GM12878 (cell line): Measurements from ENCODE around the gene PTPRN2. TPM values are rescaled to one million over a fixed set of nuclear protein-coding genes. Genes with fewer than 3 reads are reported as not detected.

Experiments
- ATAC-seq: fragments of 200-7000 bp; cut with Tn5 transposase; 3 replicates; pipeline ENCODE4 v1.9.1; 2020; ENCODE audit warnings: mild to moderate bottlenecking, moderate library complexity
- BruUV-seq: library from RNA; stranded (reverse); fragments of 400-500 nt; replicated peaks from 2 replicates; lab custom pipeline; 2021; lab: Mats Ljungman, UMichigan
- CTCF ChIA-PET: fragments of 300-600 bp; sonication (Branson Sonifier 250); formaldehyde crosslinking; extraction: SDS; loops from one replicate; lab custom pipeline; 2021; ENCODE audit warnings: inconsistent platforms; lab: Yijun Ruan, JAX
- POLR2A ChIA-PET: fragments of 350-600 bp; formaldehyde crosslinking; extraction: SDS; loops from one replicate; lab custom pipeline; 2021; ENCODE audit warnings: inconsistent platforms; lab: Charles Lee
- RAD21 ChIA-PET: fragments of 300-600 bp; sonication (Branson Sonifier 250); formaldehyde crosslinking; loops from one replicate; lab custom pipeline; 2023; ENCODE audit warnings: antibody characterized with exemption; ENCODE audit not compliant: unreplicated experiment; lab: Charles Lee
- SMC1A ChIA-PET: fragments of 300-600 bp; sonication (Branson Sonifier 250); formaldehyde crosslinking; loops from one replicate; lab custom pipeline; 2023; ENCODE audit not compliant: unreplicated experiment, uncharacterized antibody; lab: Charles Lee
- DNase-seq: peaks from one replicate; pipeline ENCODE4 v3.0.0-alpha.2; 2011; ENCODE audit warnings: low read depth, low spot score
- FAIRE-seq: peaks from 3 replicates; lab custom pipeline; 2011; peaks lifted over from hg19 to GRCh38; lab: Jason Lieb, UNC
- H2AFZ ChIP-seq: 2 replicates; pipeline ENCODE4 v1.6.0; 2011; ENCODE audit warnings: low read depth, low read length, control low read depth; ENCODE audit not compliant: control insufficient read depth
- H3K27ac ChIP-seq: 2 replicates; pipeline ENCODE4 v1.5.1; 2011; ENCODE audit warnings: control low read depth; ENCODE audit not compliant: control insufficient read depth, insufficient read depth
- H3K27me3 ChIP-seq, 2 experiments: replicated peaks in 1 of 2; 2 replicates each; pipeline versions ENCODE4 v1.6.0 to v1.6.1; 2011; ENCODE audit warnings: low read length in 1 of 2; ENCODE audit not compliant: control insufficient read depth in 2 of 2, insufficient read depth in 2 of 2
- H3K36me3 ChIP-seq, 2 experiments: 2 replicates each; pipeline ENCODE4 v1.5.1; 2011; ENCODE audit warnings: low read length in 1 of 2; ENCODE audit not compliant: control insufficient read depth in 2 of 2, insufficient read depth in 2 of 2
- H3K4me1 ChIP-seq: 2 replicates; pipeline ENCODE4 v1.6.1; 2011; ENCODE audit warnings: mild to moderate bottlenecking, low read length, moderate library complexity, mixed read lengths; ENCODE audit not compliant: control insufficient read depth, insufficient read depth
- H3K4me2 ChIP-seq: 2 replicates; pipeline ENCODE4 v1.6.0; 2011; ENCODE audit warnings: control low read depth; ENCODE audit not compliant: control insufficient read depth, insufficient read depth
- H3K4me3 ChIP-seq: fragments of 200-600 bp; sonication (generic); 2 replicates; pipeline ENCODE4 v1.5.1; 2016
- H3K79me2 ChIP-seq: 2 replicates; pipeline ENCODE4 v1.6.0; 2011; ENCODE audit warnings: low read length; ENCODE audit not compliant: control insufficient read depth, insufficient read depth
- H3K9ac ChIP-seq: 2 replicates; pipeline ENCODE4 v1.8.0; 2011; ENCODE audit warnings: low read length, control low read depth, mixed read lengths; ENCODE audit not compliant: control insufficient read depth, insufficient read depth
- H3K9me3 ChIP-seq: replicated peaks from 3 replicates; pipeline ENCODE4 v1.5.1; 2011; ENCODE audit warnings: mild to moderate bottlenecking, low read length; ENCODE audit not compliant: control insufficient read depth, insufficient read depth
- H4K20me1 ChIP-seq: 2 replicates; pipeline ENCODE4 v1.6.0; 2011; ENCODE audit not compliant: control insufficient read depth, insufficient read depth
- CHD2 ChIP-seq: IDR thresholded peaks from 2 replicates; pipeline ENCODE4 v1.6.1; 2011; ENCODE audit warnings: low read depth, low read length, improper control_type of control experiment, borderline replicate concordance
- CUX1 ChIP-seq: IDR thresholded peaks from 2 replicates; pipeline ENCODE4 v1.6.1; 2012; ENCODE audit warnings: improper control_type of control experiment, low read depth, low read length; ENCODE audit not compliant: insufficient replicate concordance
- POLR2A ChIP-seq: IDR thresholded peaks from 2 replicates; pipeline ENCODE4 v1.6.1; 2011; ENCODE audit warnings: low read depth, mild to moderate bottlenecking, low read length
- RELA ChIP-seq: fragments of 450-650 bp; IDR thresholded peaks from 2 replicates; pipeline ENCODE4 v1.8.0; 2014; ENCODE audit warnings: borderline replicate concordance; ENCODE audit not compliant: partially characterized antibody
- SP1 ChIP-seq: IDR thresholded peaks from one replicate; pipeline ENCODE4 v1.6.1; 2011; ENCODE audit warnings: low read depth, low read length
- ZBTB33 ChIP-seq: fragments of 450-650 bp; IDR thresholded peaks from 2 replicates; pipeline ENCODE4 v1.6.1; 2017; ENCODE audit warnings: mild to moderate bottlenecking
- WGBS: methylation state at CpG from one replicate; pipeline ENCODE4 v1.1.6; 2016; ENCODE audit warnings: low lambda C conversion rate; ENCODE audit not compliant: insufficient replicate concordance, insufficient coverage; ENCODE audit errors: missing lambda C conversion rate; 5-methylcytosine and 5-hydroxymethylcytosine counted together
- in situ Hi-C: fragments of 300-500 bp; cut with MboI; formaldehyde crosslinking; loops from 9 replicates; pipeline ENCODE4 v1.14.3; 2018; ENCODE audit warnings: mixed read lengths
- intact Hi-C: fragments of 100-400 bp; cut with micrococcal nuclease; formaldehyde crosslinking; loops from one replicate; pipeline ENCODE4 v1.14.2; 2022; ENCODE audit not compliant: unreplicated experiment
- polyA plus RNA-seq, 11 experiments: library from polyadenylated mRNA; depleted of rRNA in 4 of 11; unstranded in 6 of 11; stranded (reverse) in 5 of 11; fragments of >200 nt; fragmentation: Nextera tagmentation in 4 of 11; fragmentation: Illumina TruSeq in 1 of 11; extraction: Ambion mirVana in 4 of 11; extraction: Trizol in 1 of 11; gene quantifications; 1 replicate in 1 of 11; 2 replicates in 10 of 11; pipeline versions ENCODE4 v1.2.1 to v1.2.3, GENCODE V29; 2011 to 2016; ENCODE audit warnings: inconsistent platforms in 2 of 11, missing spikeins in 2 of 11, low read depth in 1 of 11
- total RNA-seq, 4 experiments: library from RNA; depleted of rRNA in 3 of 4; stranded (reverse); fragments of >200 nt in 3 of 4; fragmentation: Illumina TruSeq in 1 of 4; extraction: Trizol in 1 of 4; gene quantifications; 2 replicates each; pipeline versions ENCODE4 v1.2.1 to v1.2.3, GENCODE V29; 2013 to 2021
- TF ChIP-seq, protein P1 (sequence below): IDR thresholded peaks from 2 replicates; pipeline ENCODE4 v1.6.1; 2012; ENCODE audit warnings: mild to moderate bottlenecking, low read depth, low read length
- TF ChIP-seq, protein P2 (sequence below): IDR thresholded peaks from 2 replicates; pipeline ENCODE4 v1.6.1; 2011; ENCODE audit warnings: mild to moderate bottlenecking, low read depth, low read length, moderate library complexity; ENCODE audit not compliant: insufficient replicate concordance
- TF ChIP-seq, protein P3 (sequence below): fragments of 450-650 bp; IDR thresholded peaks from 2 replicates; pipeline ENCODE4 v1.6.1; 2018; ENCODE audit warnings: mild to moderate bottlenecking, low read depth, moderate library complexity; ENCODE audit not compliant: partially characterized antibody

PTPRN2 gene
- total and polyA plus RNA-seq, 10 of the 15 experiments (the other 5 are each of a cell fraction or from before 2014, with no cell fraction given) = 5.4 TPM; not detected in 9

DNA sequence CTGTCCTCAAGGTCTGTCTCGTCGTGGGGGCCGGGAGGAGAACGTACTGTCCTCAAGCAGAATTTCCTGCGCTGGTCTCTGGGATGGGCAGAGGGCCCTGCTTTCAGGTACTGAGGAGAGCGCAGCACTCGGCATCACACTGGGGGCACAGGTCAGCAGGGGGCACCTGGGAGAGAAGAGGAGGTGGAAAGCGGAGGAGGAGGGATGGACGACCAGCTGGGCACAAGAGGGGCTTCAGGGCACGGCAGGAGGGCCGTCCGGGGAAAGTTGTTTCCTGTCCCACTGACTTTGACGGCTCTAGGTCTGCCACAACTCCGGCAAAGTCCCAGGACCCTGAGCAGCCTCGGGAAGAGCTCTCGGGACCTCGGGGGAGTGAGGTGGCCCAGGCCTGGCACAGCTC is 714.0 kb downstream of the PTPRN2 start:
- POLR2A ChIA-PET = no interaction called here
- 53% methylated on average over 17 of the region's 17 CpGs for WGBS
- no peak for TF ChIP-seq SP1
- TF ChIP-seq RELA = no peak
- TF ChIP-seq ZBTB33 = no peak
- TF ChIP-seq CHD2 = no peak
- no peak for TF ChIP-seq POLR2A
- TF ChIP-seq, protein P1, sequence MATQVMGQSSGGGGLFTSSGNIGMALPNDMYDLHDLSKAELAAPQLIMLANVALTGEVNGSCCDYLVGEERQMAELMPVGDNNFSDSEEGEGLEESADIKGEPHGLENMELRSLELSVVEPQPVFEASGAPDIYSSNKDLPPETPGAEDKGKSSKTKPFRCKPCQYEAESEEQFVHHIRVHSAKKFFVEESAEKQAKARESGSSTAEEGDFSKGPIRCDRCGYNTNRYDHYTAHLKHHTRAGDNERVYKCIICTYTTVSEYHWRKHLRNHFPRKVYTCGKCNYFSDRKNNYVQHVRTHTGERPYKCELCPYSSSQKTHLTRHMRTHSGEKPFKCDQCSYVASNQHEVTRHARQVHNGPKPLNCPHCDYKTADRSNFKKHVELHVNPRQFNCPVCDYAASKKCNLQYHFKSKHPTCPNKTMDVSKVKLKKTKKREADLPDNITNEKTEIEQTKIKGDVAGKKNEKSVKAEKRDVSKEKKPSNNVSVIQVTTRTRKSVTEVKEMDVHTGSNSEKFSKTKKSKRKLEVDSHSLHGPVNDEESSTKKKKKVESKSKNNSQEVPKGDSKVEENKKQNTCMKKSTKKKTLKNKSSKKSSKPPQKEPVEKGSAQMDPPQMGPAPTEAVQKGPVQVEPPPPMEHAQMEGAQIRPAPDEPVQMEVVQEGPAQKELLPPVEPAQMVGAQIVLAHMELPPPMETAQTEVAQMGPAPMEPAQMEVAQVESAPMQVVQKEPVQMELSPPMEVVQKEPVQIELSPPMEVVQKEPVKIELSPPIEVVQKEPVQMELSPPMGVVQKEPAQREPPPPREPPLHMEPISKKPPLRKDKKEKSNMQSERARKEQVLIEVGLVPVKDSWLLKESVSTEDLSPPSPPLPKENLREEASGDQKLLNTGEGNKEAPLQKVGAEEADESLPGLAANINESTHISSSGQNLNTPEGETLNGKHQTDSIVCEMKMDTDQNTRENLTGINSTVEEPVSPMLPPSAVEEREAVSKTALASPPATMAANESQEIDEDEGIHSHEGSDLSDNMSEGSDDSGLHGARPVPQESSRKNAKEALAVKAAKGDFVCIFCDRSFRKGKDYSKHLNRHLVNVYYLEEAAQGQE = no peak
- no peak for TF ChIP-seq CUX1
- TF ChIP-seq, protein P2, sequence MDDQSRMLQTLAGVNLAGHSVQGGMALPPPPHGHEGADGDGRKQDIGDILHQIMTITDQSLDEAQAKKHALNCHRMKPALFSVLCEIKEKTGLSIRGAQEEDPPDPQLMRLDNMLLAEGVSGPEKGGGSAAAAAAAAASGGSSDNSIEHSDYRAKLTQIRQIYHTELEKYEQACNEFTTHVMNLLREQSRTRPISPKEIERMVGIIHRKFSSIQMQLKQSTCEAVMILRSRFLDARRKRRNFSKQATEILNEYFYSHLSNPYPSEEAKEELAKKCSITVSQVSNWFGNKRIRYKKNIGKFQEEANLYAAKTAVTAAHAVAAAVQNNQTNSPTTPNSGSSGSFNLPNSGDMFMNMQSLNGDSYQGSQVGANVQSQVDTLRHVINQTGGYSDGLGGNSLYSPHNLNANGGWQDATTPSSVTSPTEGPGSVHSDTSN = no peak
- TF ChIP-seq, protein P3, sequence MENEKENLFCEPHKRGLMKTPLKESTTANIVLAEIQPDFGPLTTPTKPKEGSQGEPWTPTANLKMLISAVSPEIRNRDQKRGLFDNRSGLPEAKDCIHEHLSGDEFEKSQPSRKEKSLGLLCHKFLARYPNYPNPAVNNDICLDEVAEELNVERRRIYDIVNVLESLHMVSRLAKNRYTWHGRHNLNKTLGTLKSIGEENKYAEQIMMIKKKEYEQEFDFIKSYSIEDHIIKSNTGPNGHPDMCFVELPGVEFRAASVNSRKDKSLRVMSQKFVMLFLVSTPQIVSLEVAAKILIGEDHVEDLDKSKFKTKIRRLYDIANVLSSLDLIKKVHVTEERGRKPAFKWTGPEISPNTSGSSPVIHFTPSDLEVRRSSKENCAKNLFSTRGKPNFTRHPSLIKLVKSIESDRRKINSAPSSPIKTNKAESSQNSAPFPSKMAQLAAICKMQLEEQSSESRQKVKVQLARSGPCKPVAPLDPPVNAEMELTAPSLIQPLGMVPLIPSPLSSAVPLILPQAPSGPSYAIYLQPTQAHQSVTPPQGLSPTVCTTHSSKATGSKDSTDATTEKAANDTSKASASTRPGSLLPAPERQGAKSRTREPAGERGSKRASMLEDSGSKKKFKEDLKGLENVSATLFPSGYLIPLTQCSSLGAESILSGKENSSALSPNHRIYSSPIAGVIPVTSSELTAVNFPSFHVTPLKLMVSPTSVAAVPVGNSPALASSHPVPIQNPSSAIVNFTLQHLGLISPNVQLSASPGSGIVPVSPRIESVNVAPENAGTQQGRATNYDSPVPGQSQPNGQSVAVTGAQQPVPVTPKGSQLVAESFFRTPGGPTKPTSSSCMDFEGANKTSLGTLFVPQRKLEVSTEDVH = no peak

More for the DNA sequence above, 714.0 kb downstream of the PTPRN2 start:
- in situ Hi-C loops = no loop called here
- BruUV-seq = no TSS peak
- ChIA-PET SMC1A (no interaction called here), CTCF (no interaction called here), RAD21 (no interaction called here)
- H3K27me3 ChIP-seq = no peaks in the 10 kb centered on the region
- H3K79me2 ChIP-seq = no peaks in the 10 kb centered on the region
- no peaks in the 10 kb centered on the region for H4K20me1 ChIP-seq
- no peak for DNase-seq
- H3K36me3 ChIP-seq = no peaks in the 10 kb centered on the region
- no peak overlapping the region for H3K4me3 ChIP-seq
- no peak for ATAC-seq
- FAIRE-seq = no peak
- H3K9me3 ChIP-seq = no peaks in the 10 kb centered on the region; the same call in 2 of the 3 replicates
- H3K4me1 ChIP-seq = no peaks in the 10 kb centered on the region
- H2AFZ ChIP-seq = no peak overlapping the region
- H3K9ac ChIP-seq = no peak overlapping the region
- H3K4me2 ChIP-seq = no peak overlapping the region
- no peak overlapping the region for H3K27ac ChIP-seq
- intact Hi-C loops = no loop called here
